Cardiac muscle cell (in vitro differentiated cells and primary cell): ENCODE data around the gene CEBPZ. TPM values are rescaled to one million over a fixed set of nuclear protein-coding genes. Genes with fewer than 3 reads are reported as not detected.
A peak's percentile ranks its signal among the peaks of the same experiment; 100 is the strongest.
"Not testable (repeated sequence)": the region's sequence is repeated elsewhere in the genome, so short reads cannot be mapped to it uniquely, and the experiment has no call there.

ENCODE experiments used
- DNase-seq, 2 donors: peaks; one replicate each; pipeline versions ENCODE4 v3.0.0 to v3.0.0-alpha.2; 2010 to 2017; ENCODE audit warnings: low read depth in 1 of 2, low spot score in 1 of 2
- H3K27ac ChIP-seq: fragments of 200-600 bp; sonication (generic); 2 replicates; pipeline ENCODE4 v1.5.1; 2016
- H3K27me3 ChIP-seq: fragments of 200-600 bp; sonication (generic); 2 replicates; pipeline ENCODE4 v1.6.0; 2016; ENCODE audit warnings: control low read depth
- H3K36me3 ChIP-seq: fragments of 200-600 bp; sonication (generic); 2 replicates; pipeline ENCODE4 v1.5.1; 2016; ENCODE audit warnings: control low read depth
- H3K4me1 ChIP-seq: fragments of 200-600 bp; sonication (generic); 2 replicates; pipeline ENCODE4 v1.8.1; 2017; ENCODE audit warnings: low read depth, mild to moderate bottlenecking, mixed run types
- H3K4me3 ChIP-seq: fragments of 200-600 bp; sonication (generic); 2 replicates; pipeline ENCODE4 v1.5.1; 2016; ENCODE audit warnings: mild to moderate bottlenecking
- H3K9me3 ChIP-seq: fragments of 200-600 bp; sonication (generic); 2 replicates; pipeline ENCODE4 v1.5.1; 2017; ENCODE audit warnings: low read depth, mild to moderate bottlenecking, control low read depth
- polyA plus RNA-seq: library from polyadenylated mRNA; unstranded; fragments of >200 nt; fragmentation: Nextera tagmentation; extraction: Ambion mirVana; gene quantifications from 2 replicates; pipeline ENCODE4 v1.2.1, GENCODE V29; 2016
- total RNA-seq: library from RNA; depleted of rRNA; stranded (reverse); fragments of >200 nt; gene quantifications from 2 replicates; pipeline ENCODE4 v1.2.3, GENCODE V29; 2016
- TF ChIP-seq, protein P1 (sequence below): IDR thresholded peaks from 2 replicates; pipeline ENCODE4 v1.5.1; 2012; ENCODE audit warnings: low read depth, mild to moderate bottlenecking, low read length

The CEBPZ gene
- total and polyA plus RNA-seq, 2 experiments from 2014 or later, result 18.9 to 27.9 TPM

GRCh38 chr2:37228788-37229187 is 2.6 kb downstream of the CEBPZ start:
- Histone ChIP-seq H3K9me3 (no peaks in the 10 kb centered on the region), H3K36me3 (peaks cover 17% of the 10 kb centered on the region), H3K4me3 (no peak overlapping the region), H3K27ac (no peak overlapping the region), H3K4me1 (peaks cover 5% of the 10 kb centered on the region), H3K27me3 (no peaks in the 10 kb centered on the region)
- no peak for DNase-seq
- TF ChIP-seq, protein P1, sequence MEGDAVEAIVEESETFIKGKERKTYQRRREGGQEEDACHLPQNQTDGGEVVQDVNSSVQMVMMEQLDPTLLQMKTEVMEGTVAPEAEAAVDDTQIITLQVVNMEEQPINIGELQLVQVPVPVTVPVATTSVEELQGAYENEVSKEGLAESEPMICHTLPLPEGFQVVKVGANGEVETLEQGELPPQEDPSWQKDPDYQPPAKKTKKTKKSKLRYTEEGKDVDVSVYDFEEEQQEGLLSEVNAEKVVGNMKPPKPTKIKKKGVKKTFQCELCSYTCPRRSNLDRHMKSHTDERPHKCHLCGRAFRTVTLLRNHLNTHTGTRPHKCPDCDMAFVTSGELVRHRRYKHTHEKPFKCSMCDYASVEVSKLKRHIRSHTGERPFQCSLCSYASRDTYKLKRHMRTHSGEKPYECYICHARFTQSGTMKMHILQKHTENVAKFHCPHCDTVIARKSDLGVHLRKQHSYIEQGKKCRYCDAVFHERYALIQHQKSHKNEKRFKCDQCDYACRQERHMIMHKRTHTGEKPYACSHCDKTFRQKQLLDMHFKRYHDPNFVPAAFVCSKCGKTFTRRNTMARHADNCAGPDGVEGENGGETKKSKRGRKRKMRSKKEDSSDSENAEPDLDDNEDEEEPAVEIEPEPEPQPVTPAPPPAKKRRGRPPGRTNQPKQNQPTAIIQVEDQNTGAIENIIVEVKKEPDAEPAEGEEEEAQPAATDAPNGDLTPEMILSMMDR, result no peak

DNA sequence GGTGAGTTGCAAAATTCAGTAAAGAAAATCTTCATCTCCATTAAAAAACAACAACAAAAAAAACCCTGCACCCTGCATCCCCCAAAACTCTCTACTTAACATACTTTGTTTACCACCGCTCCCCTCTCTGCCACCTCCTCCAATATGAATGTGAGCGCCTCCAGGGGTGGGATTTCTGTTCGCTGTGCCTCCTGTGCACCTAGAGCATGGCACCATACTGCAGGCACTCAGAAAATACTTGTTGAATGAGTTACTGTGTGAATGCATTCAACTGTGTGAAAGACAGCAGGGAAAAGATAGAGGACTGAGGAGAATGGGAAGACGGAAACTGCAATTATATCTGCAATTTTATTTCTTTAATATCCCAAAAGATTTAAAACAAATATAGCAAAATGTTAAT is 4.5 kb downstream of the CEBPZ start:
- Histone ChIP-seq H3K9me3 (no peaks in the 10 kb centered on the region), H3K36me3 (peaks cover 29% of the 10 kb centered on the region), H3K4me3 (no peak overlapping the region), H3K4me1 (peaks cover 5% of the 10 kb centered on the region), H3K27me3 (no peaks in the 10 kb centered on the region), H3K27ac (no peak overlapping the region)
- no peak for DNase-seq
- TF ChIP-seq, protein P1, result no peak

DNA sequence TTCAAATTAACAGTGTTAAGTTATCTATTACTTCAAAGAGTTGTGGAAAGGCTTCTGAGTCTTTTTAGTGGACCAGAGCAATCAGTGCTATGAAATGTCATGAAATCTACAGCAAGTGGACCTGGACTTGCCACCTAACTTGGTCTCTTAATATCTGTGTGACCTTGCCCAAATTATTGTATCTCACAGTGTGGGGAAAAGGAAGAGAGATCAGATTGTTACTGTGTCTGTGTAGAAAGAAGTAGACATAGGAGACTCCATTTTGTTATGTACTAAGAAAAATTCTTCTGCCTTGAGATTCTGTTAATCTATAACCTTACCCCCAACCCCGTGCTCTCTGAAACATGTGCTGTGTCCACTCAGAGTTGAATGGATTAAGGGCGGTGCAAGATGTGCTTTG is 6.3 kb downstream of the CEBPZ start:
- not testable (repeated sequence) for H3K4me1 ChIP-seq, DNase-seq, H3K4me3 ChIP-seq, H3K27ac ChIP-seq, H3K9me3 ChIP-seq, H3K27me3 ChIP-seq
- peaks cover 39% of the 10 kb centered on the region for H3K36me3 ChIP-seq

DNA sequence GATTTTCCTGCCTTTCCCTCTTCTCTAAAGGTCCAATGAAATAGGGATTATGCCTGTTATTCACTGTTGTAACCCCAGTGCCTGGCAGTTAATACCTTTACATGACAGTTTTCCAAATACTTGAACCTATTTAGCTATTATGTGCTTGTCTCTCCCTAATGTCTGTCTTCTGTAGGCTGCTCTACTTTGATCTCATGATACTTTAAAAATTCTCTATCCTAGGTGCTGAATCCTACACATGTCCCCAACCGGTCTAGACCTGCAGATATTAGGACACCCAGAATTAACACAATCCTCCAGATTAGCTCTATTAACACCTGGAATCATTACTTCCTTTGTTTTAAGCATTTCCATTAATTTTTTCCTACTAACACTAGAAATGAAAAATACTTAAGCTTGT is 7.3 kb downstream of the CEBPZ start:
- Histone ChIP-seq H3K27me3 (no peaks in the 10 kb centered on the region), H3K27ac (no peak overlapping the region), H3K4me1 (no peaks in the 10 kb centered on the region), H3K4me3 (no peak overlapping the region), H3K36me3 (peaks cover 47% of the 10 kb centered on the region), H3K9me3 (no peaks in the 10 kb centered on the region)
- TF ChIP-seq, protein P1, result no peak
- peak in 1 of 2 donors; percentile 3 for DNase-seq

GRCh38 chr2:37223131-37223530 is 8.3 kb downstream of the CEBPZ start:
- Histone ChIP-seq H3K27ac (no peak overlapping the region), H3K9me3 (no peaks in the 10 kb centered on the region), H3K36me3 (peaks cover 49% of the 10 kb centered on the region), H3K4me1 (no peaks in the 10 kb centered on the region), H3K27me3 (no peaks in the 10 kb centered on the region), H3K4me3 (no peak overlapping the region)
- no peak for DNase-seq
- TF ChIP-seq, protein P1, result no peak

DNA sequence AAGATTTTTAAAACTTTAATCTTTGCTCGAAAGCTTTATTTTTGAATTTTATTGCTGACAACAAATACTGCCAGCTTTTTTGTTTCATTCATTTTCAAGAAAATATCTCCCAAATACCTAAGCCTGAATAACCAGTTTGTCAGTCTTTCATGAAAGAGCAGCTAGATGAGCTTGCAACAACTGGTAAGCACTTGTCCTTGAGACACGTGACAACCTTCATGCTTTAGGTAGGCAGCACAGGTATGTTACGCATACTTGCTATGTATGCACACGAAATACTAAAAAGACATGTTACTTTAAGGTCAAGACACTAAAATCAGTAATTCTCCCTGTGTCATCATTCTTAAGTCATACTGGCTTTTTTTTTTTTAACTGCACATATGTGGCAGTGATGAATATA is 12.3 kb downstream of the CEBPZ start:
- Histone ChIP-seq H3K4me1 (no peaks in the 10 kb centered on the region), H3K36me3 (peaks cover 66% of the 10 kb centered on the region), H3K9me3 (no peaks in the 10 kb centered on the region), H3K27me3 (no peaks in the 10 kb centered on the region), H3K27ac (no peak overlapping the region), H3K4me3 (no peak overlapping the region)
- DNase-seq, result no peak
- TF ChIP-seq, protein P1, result no peak
